ENCODE results near the gene TBC1D9B. TPM values are rescaled to one million over a fixed set of nuclear protein-coding genes. Genes with fewer than 3 reads are reported as not detected.

The TBC1D9B gene
- total and polyA plus RNA-seq, 2 donors (not counting 1 experiment from before 2014, with no cell fraction given) = 48.7 to 50.4 TPM

DNA sequence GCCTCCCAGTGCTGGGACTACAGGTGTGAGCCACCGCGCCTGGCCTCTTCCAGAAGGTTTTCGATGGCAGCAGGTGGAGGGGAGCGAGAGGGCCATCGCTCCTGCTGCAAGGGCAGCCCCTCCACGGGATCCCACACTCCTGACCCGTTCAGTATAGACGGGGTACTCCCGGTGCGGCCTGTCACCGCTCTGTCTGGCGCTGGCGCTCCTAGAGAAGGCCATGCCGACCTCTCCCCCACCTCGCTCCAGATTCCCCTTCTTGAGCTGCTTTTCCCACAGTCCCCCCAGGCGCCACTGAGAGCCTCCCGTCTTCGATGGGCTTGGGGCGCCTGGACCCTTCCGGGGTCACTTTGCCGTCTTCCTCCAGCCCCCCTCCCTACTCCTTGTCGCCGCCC is 91.3 kb downstream of the TBC1D9B start:
- H4K20me1 ChIP-seq (ENCODE audit: control insufficient read depth, extremely low read depth, insufficient read depth, low read length) = no peaks in the 10 kb centered on the region
- no peak for DNase-seq (ENCODE audit: low read depth in 2 of 2)
- peak overlapping the region in 1 of 4 experiments; percentile 50 for H3K4me3 ChIP-seq (replicated peaks in 1 of 4; ENCODE audit: control extremely low read depth in 1 of 4, insufficient read depth in 1 of 4, low read depth in 3 of 4, low read length in 4 of 4)
- H3K27me3 ChIP-seq (ENCODE audit: control insufficient read depth, insufficient read depth, low read length) = no peaks in the 10 kb centered on the region
- TF ChIP-seq CTCF (conservative IDR thresholded peaks at IDR 0.05 in 1 of 2, IDR thresholded peaks at IDR 0.05 in 1 of 2; ENCODE audit: low read depth in 1 of 2, low read length in 2 of 2) (no peak), EZH2 (IDR thresholded peaks at IDR 0.05; ENCODE audit: low read length, missing control alignments) (no peak)
- peaks cover 22% of the 10 kb centered on the region for H3K4me1 ChIP-seq (ENCODE audit: control insufficient read depth, extremely low read depth, insufficient read depth, low read length)
- peaks cover 7% of the 10 kb centered on the region for H3K79me2 ChIP-seq (ENCODE audit: control insufficient read depth, insufficient read depth, low read length)
- H3K4me2 ChIP-seq (ENCODE audit: extremely low read depth, insufficient read depth, low read length) = peak overlapping the region; percentile 51
- H3K9ac ChIP-seq (ENCODE audit: insufficient read depth, low read length) = peak overlapping the region; percentile 51
- no peak overlapping the region for H3K27ac ChIP-seq (ENCODE audit: insufficient read depth, low read length)
- no peak overlapping the region for H2AFZ ChIP-seq (ENCODE audit: low read length)
- no peaks in the 10 kb centered on the region for H3K9me3 ChIP-seq (ENCODE audit: control insufficient read depth, insufficient read depth, low read depth, low read length)
- peaks cover 6% of the 10 kb centered on the region for H3K36me3 ChIP-seq (ENCODE audit: control insufficient read depth, insufficient read depth, low read length)

DNA sequence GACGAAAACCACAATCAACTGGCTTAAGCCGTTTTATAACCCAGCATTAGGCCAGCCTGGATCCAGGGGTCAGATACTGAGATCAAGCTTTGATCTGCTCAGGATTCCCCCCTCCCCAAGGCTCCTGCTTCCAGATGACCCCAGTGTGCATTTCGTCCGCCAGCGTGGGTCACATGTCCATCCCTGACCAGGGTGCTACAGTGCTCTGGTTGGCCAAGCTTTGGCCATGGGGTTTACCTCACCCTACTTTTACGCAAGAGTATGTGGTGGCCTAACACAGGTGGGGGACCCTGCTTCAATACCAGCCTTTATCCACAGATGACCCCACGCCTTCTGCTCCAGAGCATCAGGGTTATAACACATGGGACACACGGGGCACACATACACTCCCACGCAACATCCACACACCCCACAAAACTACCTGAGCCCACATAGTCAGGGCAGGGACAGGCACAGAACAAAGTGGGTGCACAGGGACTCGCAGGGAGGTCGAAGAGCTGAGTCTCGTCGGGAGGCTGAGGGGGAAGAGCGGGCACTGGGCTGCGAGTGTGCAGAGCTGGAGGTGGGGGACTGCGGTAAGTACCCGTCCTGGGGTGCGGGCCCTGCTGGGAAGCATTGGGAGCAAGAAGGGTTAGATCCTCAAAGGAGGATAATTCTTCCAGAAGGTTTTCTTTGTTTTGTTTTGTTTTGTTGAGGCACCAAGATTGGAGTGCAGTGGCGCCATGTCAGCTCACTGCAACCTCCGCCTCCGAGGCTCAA is 92.0 kb downstream of the TBC1D9B start:
- no peak overlapping the region for H3K4me2 ChIP-seq (ENCODE audit: extremely low read depth, insufficient read depth, low read length)
- H3K4me3 ChIP-seq (replicated peaks in 1 of 4; ENCODE audit: control extremely low read depth in 1 of 4, insufficient read depth in 1 of 4, low read depth in 3 of 4, low read length in 4 of 4) = no peak overlapping the region
- H3K36me3 ChIP-seq (ENCODE audit: control insufficient read depth, insufficient read depth, low read length) = peaks cover 6% of the 10 kb centered on the region
- TF ChIP-seq EZH2 (IDR thresholded peaks at IDR 0.05; ENCODE audit: low read length, missing control alignments) (no peak), CTCF (conservative IDR thresholded peaks at IDR 0.05 in 1 of 2, IDR thresholded peaks at IDR 0.05 in 1 of 2; ENCODE audit: low read depth in 1 of 2, low read length in 2 of 2) (no peak)
- H3K79me2 ChIP-seq (ENCODE audit: control insufficient read depth, insufficient read depth, low read length) = no peaks in the 10 kb centered on the region
- H3K9ac ChIP-seq (ENCODE audit: insufficient read depth, low read length) = no peak overlapping the region
- DNase-seq (ENCODE audit: low read depth in 2 of 2) = no peak
- H3K4me1 ChIP-seq (ENCODE audit: control insufficient read depth, extremely low read depth, insufficient read depth, low read length) = peaks cover 22% of the 10 kb centered on the region
- H4K20me1 ChIP-seq (ENCODE audit: control insufficient read depth, extremely low read depth, insufficient read depth, low read length) = no peaks in the 10 kb centered on the region
- no peaks in the 10 kb centered on the region for H3K27me3 ChIP-seq (ENCODE audit: control insufficient read depth, insufficient read depth, low read length)
- no peak overlapping the region for H3K27ac ChIP-seq (ENCODE audit: insufficient read depth, low read length)
- no peak overlapping the region for H2AFZ ChIP-seq (ENCODE audit: low read length)
- H3K9me3 ChIP-seq (ENCODE audit: control insufficient read depth, insufficient read depth, low read depth, low read length) = no peaks in the 10 kb centered on the region

DNA sequence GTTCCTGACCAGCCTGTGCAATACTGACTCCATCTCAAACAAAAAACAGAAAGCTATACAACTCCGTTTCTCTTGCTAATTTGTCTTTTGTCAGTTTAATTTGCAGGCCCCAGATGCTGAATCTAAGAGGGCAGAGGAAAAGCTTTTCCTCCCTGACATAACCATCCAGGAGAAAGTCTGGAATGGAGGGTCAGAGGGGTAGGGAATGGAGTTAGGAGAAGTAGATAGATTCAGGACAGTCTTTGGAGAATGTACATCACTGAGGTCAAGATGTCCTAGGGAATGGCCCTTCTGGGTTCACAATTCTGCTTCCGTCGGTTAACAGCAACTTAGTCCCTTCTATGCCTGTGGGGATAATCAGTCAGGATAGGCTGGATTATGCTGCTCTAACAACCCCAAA is 93.6 kb downstream of the TBC1D9B start:
- Histone ChIP-seq H3K9ac (ENCODE audit: insufficient read depth, low read length) (no peak overlapping the region), H3K27ac (ENCODE audit: insufficient read depth, low read length) (no peak overlapping the region)
- TF ChIP-seq CTCF (conservative IDR thresholded peaks at IDR 0.05 in 1 of 2, IDR thresholded peaks at IDR 0.05 in 1 of 2; ENCODE audit: low read depth in 1 of 2, low read length in 2 of 2) (no peak), EZH2 (IDR thresholded peaks at IDR 0.05; ENCODE audit: low read length, missing control alignments) (no peak)

More for the DNA sequence above, 93.6 kb downstream of the TBC1D9B start:
- DNase-seq (ENCODE audit: low read depth in 2 of 2) = no peak
- H3K4me3 ChIP-seq (replicated peaks in 1 of 4; ENCODE audit: control extremely low read depth in 1 of 4, insufficient read depth in 1 of 4, low read depth in 3 of 4, low read length in 4 of 4) = no peak overlapping the region
- no peak overlapping the region for H3K4me2 ChIP-seq (ENCODE audit: extremely low read depth, insufficient read depth, low read length)
- H3K4me1 ChIP-seq (ENCODE audit: control insufficient read depth, extremely low read depth, insufficient read depth, low read length) = peaks cover 9% of the 10 kb centered on the region
- no peaks in the 10 kb centered on the region for H3K27me3 ChIP-seq (ENCODE audit: control insufficient read depth, insufficient read depth, low read length)
- no peaks in the 10 kb centered on the region for H3K9me3 ChIP-seq (ENCODE audit: control insufficient read depth, insufficient read depth, low read depth, low read length)
- H3K79me2 ChIP-seq (ENCODE audit: control insufficient read depth, insufficient read depth, low read length) = no peaks in the 10 kb centered on the region
- H2AFZ ChIP-seq (ENCODE audit: low read length) = no peak overlapping the region
- H3K36me3 ChIP-seq (ENCODE audit: control insufficient read depth, insufficient read depth, low read length) = peaks cover 6% of the 10 kb centered on the region
- no peaks in the 10 kb centered on the region for H4K20me1 ChIP-seq (ENCODE audit: control insufficient read depth, extremely low read depth, insufficient read depth, low read length)
